ENCODE results near the gene MBD3. TPM values are rescaled to one million over a fixed set of nuclear protein-coding genes. Genes with fewer than 3 reads are reported as not detected.

MBD3 gene
- total and polyA plus RNA-seq, 4 donors: 12.4 to 57.6 (median 50.2) TPM

DNA sequence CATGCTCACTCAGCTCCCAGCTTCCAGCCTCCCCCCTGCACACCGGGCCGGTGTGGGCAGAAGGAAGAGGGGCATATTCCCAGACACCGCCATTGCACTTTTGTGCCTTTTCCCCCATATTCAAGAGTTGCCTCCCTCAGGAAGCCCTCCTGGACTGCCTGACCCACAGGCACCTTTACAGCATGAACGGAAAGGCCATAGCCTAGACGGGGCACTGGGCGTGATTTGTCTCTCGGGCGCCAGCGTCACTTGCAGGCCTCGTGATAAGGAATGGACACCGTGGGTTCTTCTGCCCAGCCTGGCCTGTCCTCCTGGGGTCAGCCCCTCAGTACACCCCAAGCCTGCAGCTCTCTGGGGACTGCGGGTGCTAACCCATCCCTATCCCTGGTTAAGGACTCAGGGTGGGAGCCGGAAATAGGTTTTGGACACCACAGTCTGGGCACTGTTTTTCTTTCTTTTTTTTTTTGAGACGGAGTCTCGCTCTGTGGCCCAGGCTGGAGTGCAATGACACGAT, 13.5 kb upstream of the MBD3 start:
- Histone ChIP-seq H3K4me1 (ENCODE audit: control insufficient read depth in 4 of 4, insufficient read depth in 4 of 4, low read length in 3 of 4) (peaks cover 5 to 27% (median 20%) of the 10 kb centered on the region in 4 donors), H3K4me3 (ENCODE audit: low read depth in 1 of 3, low read length in 3 of 3) (peak overlapping the region; percentile 66 to 88 (median 75)), H3K9me3 (ENCODE audit: control insufficient read depth in 4 of 4, low read length in 3 of 4) (no peaks in the 10 kb centered on the region), H3K27me3 (ENCODE audit: control insufficient read depth in 4 of 4, insufficient read depth in 4 of 4, low read length in 3 of 4) (no peaks in the 10 kb centered on the region), H3K9ac (ENCODE audit: low read depth in 1 of 2, low read length in 2 of 2) (peak overlapping the region; percentile 40 to 45), H3K36me3 (ENCODE audit: control insufficient read depth in 4 of 4, insufficient read depth in 3 of 4, low read depth in 1 of 4, low read length in 3 of 4) (peaks cover 0 to 5% (median 2%) of the 10 kb centered on the region in 4 donors), H3K27ac (ENCODE audit: low read depth in 1 of 2, low read length in 2 of 2) (peak overlapping the region; percentile 81 to 92)
- no peak for DNase-seq (ENCODE audit: low spot score)
- TF ChIP-seq HNF4G (IDR thresholded peaks at IDR 0.05) (no peak), NR2F2 (IDR thresholded peaks at IDR 0.05) (no peak), YY1 (IDR thresholded peaks at IDR 0.05) (peak; percentile 26)
- TF ChIP-seq, protein P1, sequence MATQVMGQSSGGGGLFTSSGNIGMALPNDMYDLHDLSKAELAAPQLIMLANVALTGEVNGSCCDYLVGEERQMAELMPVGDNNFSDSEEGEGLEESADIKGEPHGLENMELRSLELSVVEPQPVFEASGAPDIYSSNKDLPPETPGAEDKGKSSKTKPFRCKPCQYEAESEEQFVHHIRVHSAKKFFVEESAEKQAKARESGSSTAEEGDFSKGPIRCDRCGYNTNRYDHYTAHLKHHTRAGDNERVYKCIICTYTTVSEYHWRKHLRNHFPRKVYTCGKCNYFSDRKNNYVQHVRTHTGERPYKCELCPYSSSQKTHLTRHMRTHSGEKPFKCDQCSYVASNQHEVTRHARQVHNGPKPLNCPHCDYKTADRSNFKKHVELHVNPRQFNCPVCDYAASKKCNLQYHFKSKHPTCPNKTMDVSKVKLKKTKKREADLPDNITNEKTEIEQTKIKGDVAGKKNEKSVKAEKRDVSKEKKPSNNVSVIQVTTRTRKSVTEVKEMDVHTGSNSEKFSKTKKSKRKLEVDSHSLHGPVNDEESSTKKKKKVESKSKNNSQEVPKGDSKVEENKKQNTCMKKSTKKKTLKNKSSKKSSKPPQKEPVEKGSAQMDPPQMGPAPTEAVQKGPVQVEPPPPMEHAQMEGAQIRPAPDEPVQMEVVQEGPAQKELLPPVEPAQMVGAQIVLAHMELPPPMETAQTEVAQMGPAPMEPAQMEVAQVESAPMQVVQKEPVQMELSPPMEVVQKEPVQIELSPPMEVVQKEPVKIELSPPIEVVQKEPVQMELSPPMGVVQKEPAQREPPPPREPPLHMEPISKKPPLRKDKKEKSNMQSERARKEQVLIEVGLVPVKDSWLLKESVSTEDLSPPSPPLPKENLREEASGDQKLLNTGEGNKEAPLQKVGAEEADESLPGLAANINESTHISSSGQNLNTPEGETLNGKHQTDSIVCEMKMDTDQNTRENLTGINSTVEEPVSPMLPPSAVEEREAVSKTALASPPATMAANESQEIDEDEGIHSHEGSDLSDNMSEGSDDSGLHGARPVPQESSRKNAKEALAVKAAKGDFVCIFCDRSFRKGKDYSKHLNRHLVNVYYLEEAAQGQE (IDR thresholded peaks at IDR 0.05): no peak
- 16% methylated on average over 16 of the region's 16 CpGs for WGBS

DNA sequence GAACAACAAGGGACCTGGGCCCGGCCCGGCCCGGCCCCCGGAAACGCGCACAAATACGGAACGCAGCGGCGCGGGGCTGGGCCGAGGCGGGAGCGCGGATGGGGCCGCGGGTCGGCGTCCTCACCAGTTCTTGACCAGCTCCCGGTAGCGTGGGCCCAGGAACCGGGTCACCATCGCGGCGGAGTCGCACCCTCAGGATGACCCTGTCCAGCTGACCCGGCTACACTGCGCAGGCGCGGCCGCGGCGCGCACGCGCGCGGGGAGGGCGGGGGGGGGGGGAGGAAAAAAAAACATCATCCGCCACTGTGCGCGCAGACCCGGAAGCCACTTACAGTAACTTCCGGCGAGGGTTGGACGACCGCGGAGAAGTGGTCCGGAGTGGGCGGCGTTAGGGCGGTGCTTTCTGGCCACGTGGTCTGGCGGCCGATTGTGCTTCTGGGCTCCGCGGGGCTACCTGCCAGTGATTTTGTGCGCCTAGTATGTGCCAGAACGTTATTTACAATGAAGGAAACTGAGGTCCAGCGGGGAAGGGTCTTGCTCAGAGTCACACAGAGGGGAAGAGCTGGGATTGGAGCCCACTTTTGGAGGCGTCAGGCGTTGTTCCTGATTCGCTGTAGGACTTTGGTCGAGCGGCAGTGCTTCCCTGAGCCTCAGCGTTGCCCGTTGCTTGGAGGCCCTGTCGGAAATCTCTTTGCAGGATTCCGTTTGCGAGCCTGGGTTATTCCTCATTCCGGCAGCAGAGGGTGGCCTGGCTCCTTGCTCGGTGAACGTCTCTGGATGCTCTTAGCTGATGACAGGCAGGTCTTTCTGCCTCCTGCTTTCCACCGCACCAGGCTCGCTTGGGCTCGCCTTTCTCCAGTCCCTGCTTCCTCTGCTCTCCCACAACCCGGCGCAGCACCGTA, 12.8 kb upstream of the MBD3 start, which contains the start of gene UQCR11:
Gene UQCR11, minus strand, starts transcription at position 227 of the 902 bp plus-strand sequence. Its CDS starts 53 bp downstream, at position 174.
- Histone ChIP-seq H3K9me3 (ENCODE audit: control insufficient read depth in 4 of 4, low read length in 3 of 4) (no peaks in the 10 kb centered on the region), H3K9ac (ENCODE audit: low read depth in 1 of 2, low read length in 2 of 2) (peak within 1 kb of the TSS; percentile 80 to 95), H3K4me1 (ENCODE audit: control insufficient read depth in 4 of 4, insufficient read depth in 4 of 4, low read length in 3 of 4) (peaks cover 5 to 27% (median 20%) of the 10 kb centered on the region in 4 donors), H3K36me3 (ENCODE audit: control insufficient read depth in 4 of 4, insufficient read depth in 3 of 4, low read depth in 1 of 4, low read length in 3 of 4) (peaks cover 0 to 2% (median 1%) of the 10 kb centered on the region in 4 donors), H3K4me3 (ENCODE audit: low read depth in 1 of 3, low read length in 3 of 3) (peak within 1 kb of the TSS; percentile 88 to 93 (median 93)), H3K27ac (ENCODE audit: low read depth in 1 of 2, low read length in 2 of 2) (peak within 1 kb of the TSS; percentile 81 to 92), H3K27me3 (ENCODE audit: control insufficient read depth in 4 of 4, insufficient read depth in 4 of 4, low read length in 3 of 4) (no peaks in the 10 kb centered on the region)
- under 1% methylated on average over 79 of the region's 79 CpGs for WGBS
- DNase-seq (ENCODE audit: low spot score): peak; percentile 94
- TF ChIP-seq, protein P1 (IDR thresholded peaks at IDR 0.05): peak; percentile 68
- peak; percentile 64 for TF ChIP-seq HNF4G (IDR thresholded peaks at IDR 0.05)
- TF ChIP-seq, protein P2, sequence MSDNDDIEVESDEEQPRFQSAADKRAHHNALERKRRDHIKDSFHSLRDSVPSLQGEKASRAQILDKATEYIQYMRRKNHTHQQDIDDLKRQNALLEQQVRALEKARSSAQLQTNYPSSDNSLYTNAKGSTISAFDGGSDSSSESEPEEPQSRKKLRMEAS (IDR thresholded peaks at IDR 0.05): no peak
- TF ChIP-seq RXRA (IDR thresholded peaks at IDR 0.05): no peak
- peak; percentile 19 for TF ChIP-seq FOXA1 (IDR thresholded peaks at IDR 0.05)
- TF ChIP-seq GABPA (IDR thresholded peaks at IDR 0.05 in 1 of 2, conservative IDR thresholded peaks at IDR 0.05 in 1 of 2): peak; percentile 74 to 92
- peak; percentile 37 for TF ChIP-seq TAF1 (conservative IDR thresholded peaks at IDR 0.05)
- TF ChIP-seq YY1 (IDR thresholded peaks at IDR 0.05): peak; percentile 64
- peak; percentile 16 for TF ChIP-seq NR2F2 (IDR thresholded peaks at IDR 0.05)
- peak; percentile 58 for TF ChIP-seq CTCF (IDR thresholded peaks at IDR 0.05; ENCODE audit: low read depth, low read length, missing input control)
- peak; percentile 79 to 83 for TF ChIP-seq RAD21 (IDR thresholded peaks at IDR 0.05)
- TF ChIP-seq HNF4A (conservative IDR thresholded peaks at IDR 0.05): peak; percentile 37 to 68
- no peak for TF ChIP-seq FOXA2 (IDR thresholded peaks at IDR 0.05)
- TF ChIP-seq SP1 (IDR thresholded peaks at IDR 0.05): peak; percentile 71
